GM23338 (cell line): ENCODE results near the gene CRYBB2. TPM values are rescaled to one million over a fixed set of nuclear protein-coding genes. Genes with fewer than 3 reads are reported as not detected.

ENCODE experiments used
- ATAC-seq: fragments of 200-7000 bp; cut with Tn5 transposase; 3 replicates; pipeline ENCODE4 v1.9.1; 2020
- DNase-seq: peaks from one replicate; pipeline ENCODE4 v3.0.0-alpha.2; 2015; ENCODE audit warnings: low spot score
- H2AFZ ChIP-seq: fragments of 200-600 bp; sonication (generic); 2 replicates; pipeline ENCODE4 v1.8.0; 2016; ENCODE audit warnings: antibody characterized with exemption, mild to moderate bottlenecking, moderate library complexity
- H3F3A ChIP-seq: fragments of 200-600 bp; sonication (generic); replicated peaks from 2 replicates; pipeline ENCODE4 v1.8.0; 2017; ENCODE audit warnings: antibody characterized with exemption, mixed run types, low read depth
- H3K27ac ChIP-seq: fragments of 200-600 bp; sonication (generic); 2 replicates; pipeline ENCODE4 v1.6.1; 2016; ENCODE audit warnings: low read depth
- H3K27me3 ChIP-seq: fragments of 200-600 bp; sonication (generic); 2 replicates; pipeline ENCODE4 v1.8.0; 2016; ENCODE audit warnings: mild to moderate bottlenecking, mixed run types, moderate library complexity; ENCODE audit not compliant: insufficient read depth
- H3K36me3 ChIP-seq: fragments of 200-600 bp; sonication (generic); 2 replicates; pipeline ENCODE4 v1.8.0; 2016; ENCODE audit warnings: mild to moderate bottlenecking; ENCODE audit not compliant: insufficient read depth
- H3K4me1 ChIP-seq: fragments of 200-600 bp; sonication (generic); 2 replicates; pipeline ENCODE4 v1.8.0; 2016; ENCODE audit warnings: mild to moderate bottlenecking, moderate library complexity; ENCODE audit not compliant: insufficient read depth
- H3K4me2 ChIP-seq: fragments of 200-600 bp; sonication (generic); 2 replicates; pipeline ENCODE4 v1.7.1; 2017; ENCODE audit warnings: mixed run types
- H3K4me3 ChIP-seq: fragments of 200-600 bp; sonication (generic); 2 replicates; pipeline ENCODE4 v1.6.1; 2016; ENCODE audit warnings: mixed run types
- H3K79me2 ChIP-seq: fragments of 200-600 bp; sonication (generic); replicated peaks from 2 replicates; pipeline ENCODE4 v1.8.0; 2017; ENCODE audit warnings: mild to moderate bottlenecking; ENCODE audit not compliant: insufficient read depth
- H3K9me2 ChIP-seq: fragments of 200-600 bp; sonication (generic); 2 replicates; pipeline ENCODE4 v1.8.0; 2017; ENCODE audit not compliant: insufficient read depth
- H4K20me1 ChIP-seq: fragments of 200-600 bp; sonication (generic); replicated peaks from 2 replicates; pipeline ENCODE4 v1.8.0; 2017; ENCODE audit warnings: mild to moderate bottlenecking; ENCODE audit not compliant: insufficient read depth
- H3K27ac Mint-ChIP-seq: 2 replicates; pipeline ENCODE4 v1.8.0; 2020; ENCODE audit warnings: inconsistent platforms, mild to moderate bottlenecking, moderate library complexity, mixed read lengths
- H3K27me3 Mint-ChIP-seq: 3 replicates; pipeline ENCODE4 v1.8.0; 2022; ENCODE audit warnings: low read depth, mild to moderate bottlenecking, moderate library complexity, mixed read lengths, inconsistent platforms; ENCODE audit not compliant: insufficient read depth, poor library complexity
- H3K36me3 Mint-ChIP-seq: 3 replicates; pipeline ENCODE4 v1.8.0; 2021; ENCODE audit warnings: low read depth, mild to moderate bottlenecking, inconsistent platforms, moderate library complexity, mixed read lengths
- H3K4me1 Mint-ChIP-seq: 3 replicates; pipeline ENCODE4 v1.8.0; 2020; ENCODE audit warnings: mild to moderate bottlenecking, inconsistent platforms, mixed read lengths
- H3K4me3 Mint-ChIP-seq: 3 replicates; pipeline ENCODE4 v1.8.0; 2021; ENCODE audit warnings: moderate library complexity, mild to moderate bottlenecking, inconsistent platforms, mixed read lengths
- H3K9me3 Mint-ChIP-seq: 3 replicates; pipeline ENCODE4 v1.8.0; 2020; ENCODE audit warnings: moderate library complexity, mild to moderate bottlenecking, inconsistent platforms, mixed read lengths
- CREB1 ChIP-seq: fragments of 250-450 bp; sonication (Bioruptor Pico); IDR thresholded peaks from 2 replicates; pipeline ENCODE4 v1.5.0; 2020; ENCODE audit warnings: low read depth, mild to moderate bottlenecking, moderate library complexity
- CTCF ChIP-seq, 2 experiments: fragments of 200-600 bp in 1 of 2; sonication (generic) in 1 of 2; conservative IDR thresholded peaks; 2 replicates each; pipeline versions ENCODE4 v1.5.1 to v1.6.1; 2016 to 2017; ENCODE audit warnings: antibody characterized with exemption in 2 of 2, low read depth in 2 of 2, mild to moderate bottlenecking in 2 of 2, moderate library complexity in 1 of 2
- EZH2 ChIP-seq: fragments of 200-600 bp; sonication (generic); IDR thresholded peaks from one replicate; pipeline ENCODE4 v1.8.0; 2017; ENCODE audit warnings: antibody characterized with exemption, mild to moderate bottlenecking, low read depth; ENCODE audit not compliant: unreplicated experiment
- NANOG ChIP-seq: IDR thresholded peaks from 2 replicates; pipeline ENCODE4 v1.6.1; 2016; ENCODE audit warnings: antibody characterized with exemption, borderline replicate concordance
- REST ChIP-seq: IDR thresholded peaks from one replicate; pipeline ENCODE4 v1.6.1; 2018; ENCODE audit warnings: antibody characterized with exemption; ENCODE audit not compliant: unreplicated experiment
- ZNF462 ChIP-seq: fragments of 250-450 bp; sonication (Bioruptor Pico); IDR thresholded peaks from 2 replicates; pipeline ENCODE4 v1.5.0; 2020; ENCODE audit warnings: mild to moderate bottlenecking, moderate library complexity
- polyA plus RNA-seq: library from polyadenylated mRNA; unstranded; fragments of >200 nt; fragmentation: Nextera tagmentation; extraction: Ambion mirVana; gene quantifications from 2 replicates; pipeline ENCODE4 v1.2.1, GENCODE V29; 2016
- total RNA-seq: library from RNA; depleted of rRNA; stranded (reverse); fragments of >200 nt; shearing (Covaris generic); gene quantifications from 2 replicates; pipeline ENCODE4 v1.2.3, GENCODE V29; 2014

Gene CRYBB2
- total and polyA plus RNA-seq, 2 experiments from 2014 or later, result 0.26 to 1.0 TPM

- TF ChIP-seq ZNF462 (CRISPR knock-in tag) (no peak), REST (no peak)
Observed at GRCh38 chr22:25213221-25213620, 6.2 kb upstream of the CRYBB2 start (continued).

DNA sequence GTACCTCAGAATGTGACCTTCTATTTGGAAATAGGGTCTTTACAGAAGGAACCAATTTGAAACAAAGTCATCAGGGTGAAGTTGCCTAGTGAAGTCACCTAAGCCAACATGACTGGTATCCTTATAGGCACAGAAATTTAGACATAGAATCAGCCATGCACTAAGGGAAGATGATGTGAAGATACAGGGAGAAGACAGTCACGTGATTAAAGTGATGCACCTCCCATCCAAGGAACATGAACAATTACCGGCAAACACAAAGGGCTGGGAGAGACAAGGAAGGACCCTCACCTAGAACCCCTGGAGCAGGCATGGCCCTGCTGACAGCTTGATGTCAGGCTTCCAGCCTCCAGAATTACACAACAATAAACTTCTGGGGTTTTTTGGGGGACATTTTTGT lies 3.2 kb upstream of the CRYBB2 start:
- Histone ChIP-seq H2AFZ (no peak overlapping the region), H4K20me1 (no peaks in the 10 kb centered on the region), H3K4me1 (no peaks in the 10 kb centered on the region), H3K27me3 (no peaks in the 10 kb centered on the region), H3K9me2 (0 out of 2 replicates have a peak, but pooled peaks cover 3% of the 10 kb centered on the region), H3K27ac (no peak overlapping the region), H3K36me3 (no peaks in the 10 kb centered on the region), H3K4me3 (no peak overlapping the region), H3F3A (no peaks in the 10 kb centered on the region), H3K79me2 (no peaks in the 10 kb centered on the region), H3K4me2 (no peak overlapping the region)
- Mint-ChIP-seq H3K27ac (no peak overlapping the region), H3K9me3 (peaks cover 13% of the 10 kb centered on the region), H3K4me3 (no peak overlapping the region), H3K4me1 (no peaks in the 10 kb centered on the region), H3K27me3 (peaks cover 2% of the 10 kb centered on the region), H3K36me3 (0 out of 3 replicates have a peak, but pooled peaks cover 4% of the 10 kb centered on the region)
- ATAC-seq, result no peak
- DNase-seq, result no peak
- TF ChIP-seq CTCF (conservative IDR thresholded peaks at IDR 0.05; ENCODE audit: low read depth in 2 of 2), result no peak
- no peak for TF ChIP-seq CREB1
- no peak for TF ChIP-seq REST
- TF ChIP-seq NANOG, result no peak
- no peak for TF ChIP-seq EZH2
